HepG2 (cell line): ENCODE results near the gene KRTAP1-3. TPM values are rescaled to one million over a fixed set of nuclear protein-coding genes. Genes with fewer than 3 reads are reported as not detected.

ENCODE experiments used
- ATAC-seq: fragments of 200-7000 bp; cut with Tn5 transposase; 3 replicates; pipeline ENCODE4 v1.9.1; 2020; ENCODE audit warnings: mild to moderate bottlenecking, moderate library complexity
- BruUV-seq: library from RNA; stranded (reverse); fragments of 400-500 nt; replicated peaks from 2 replicates; lab custom pipeline; 2021; lab: Mats Ljungman, UMichigan
- CTCF ChIA-PET: fragments of 300-600 bp; formaldehyde crosslinking; extraction: SDS; loops from one replicate; lab custom pipeline; 2021; ENCODE audit warnings: low total read pairs, inconsistent platforms, low intra/inter-chr PET ratio; lab: Yijun Ruan, JAX
- POLR2A ChIA-PET: fragments of 350-600 bp; sonication (Branson Sonifier 250); formaldehyde crosslinking; loops from one replicate; lab custom pipeline; 2020; ENCODE audit warnings: antibody characterized with exemption, inconsistent platforms; lab: Yijun Ruan, JAX
- DNase-seq: peaks from one replicate; pipeline ENCODE4 v3.0.0-alpha.2; 2015; ENCODE audit warnings: low spot score
- FAIRE-seq: peaks from 3 replicates; lab custom pipeline; 2011; peaks lifted over from hg19 to GRCh38; lab: Jason Lieb, UNC
- H2AFZ ChIP-seq: one replicate; pipeline ENCODE4 v1.6.1; 2011; ENCODE audit warnings: low read length, inconsistent platforms
- H3K27ac ChIP-seq: fragments of 300-600 bp; 3 replicates; pipeline ENCODE4 v1.8.0; 2011; ENCODE audit warnings: mixed run types, mild to moderate bottlenecking, mixed read lengths, low read length, inconsistent platforms; ENCODE audit not compliant: insufficient read depth; ENCODE audit errors: extremely low read length
- H3K27me3 ChIP-seq, 2 experiments: fragments of 200-600 bp in 1 of 2; 2 replicates in 1 of 2; 3 replicates in 1 of 2; pipeline versions ENCODE4 v1.6.0 to v1.8.0; 2011; ENCODE audit warnings: low read length in 2 of 2, mild to moderate bottlenecking in 2 of 2, moderate library complexity in 2 of 2, inconsistent platforms in 1 of 2; ENCODE audit not compliant: insufficient read depth in 2 of 2, control insufficient read depth in 1 of 2
- H3K36me3 ChIP-seq, 2 experiments: fragments of 200-600 bp in 1 of 2; replicated peaks in 1 of 2; 2 replicates in 1 of 2; 3 replicates in 1 of 2; pipeline versions ENCODE4 v1.5.1 to v1.8.0; 2011; ENCODE audit warnings: low read length in 2 of 2, inconsistent platforms in 1 of 2; ENCODE audit not compliant: insufficient read depth in 2 of 2, control insufficient read depth in 1 of 2
- H3K4me1 ChIP-seq: 2 replicates; pipeline ENCODE4 v1.5.1; 2012; ENCODE audit warnings: low read length, inconsistent platforms; ENCODE audit not compliant: insufficient read depth
- H3K4me2 ChIP-seq: 2 replicates; pipeline ENCODE4 v1.6.0; 2011; ENCODE audit warnings: low read depth, low read length, inconsistent platforms
- H3K4me3 ChIP-seq, 3 experiments: fragments of 200-600 bp in 1 of 3; sonication (generic), shearing (Covaris generic) in 1 of 3; replicated peaks in 1 of 3; 2 replicates each; pipeline ENCODE4 v1.5.1; 2011 to 2016; ENCODE audit warnings: low read length in 3 of 3, inconsistent platforms in 2 of 3, low read depth in 2 of 3, mild to moderate bottlenecking in 2 of 3, control low read depth in 1 of 3, mixed read lengths in 1 of 3; ENCODE audit not compliant: insufficient read depth in 1 of 3
- H3K79me2 ChIP-seq: one replicate; pipeline ENCODE4 v1.6.1; 2011; ENCODE audit warnings: low read length, inconsistent platforms; ENCODE audit not compliant: insufficient read depth
- H3K9ac ChIP-seq: 2 replicates; pipeline ENCODE4 v1.6.0; 2011; ENCODE audit warnings: mild to moderate bottlenecking, low read depth, low read length, inconsistent platforms; ENCODE audit not compliant: insufficient read depth
- H3K9me3 ChIP-seq: 2 replicates; pipeline ENCODE4 v1.5.1; 2012; ENCODE audit warnings: mild to moderate bottlenecking, low read length
- H4K20me1 ChIP-seq: 2 replicates; pipeline ENCODE4 v1.6.0; 2011; ENCODE audit warnings: inconsistent platforms, mild to moderate bottlenecking, low read length, moderate library complexity; ENCODE audit not compliant: insufficient read depth
- HNF4G ChIP-seq, 2 experiments: sonication (generic) in 1 of 2; formaldehyde crosslinking in 1 of 2; IDR thresholded peaks; 2 replicates each; pipeline versions ENCODE4 v1.4.0 to v1.6.1; 2011 to 2020; ENCODE audit warnings: borderline replicate concordance in 2 of 2, low read depth in 2 of 2, mild to moderate bottlenecking in 2 of 2, low read length in 1 of 2, missing genetic modification reagents in 1 of 2, moderate library complexity in 1 of 2
- NR2F6 ChIP-seq, 2 experiments: IDR thresholded peaks; 2 replicates each; pipeline ENCODE4 v1.6.1; 2016; ENCODE audit warnings: antibody characterized with exemption in 1 of 2, mild to moderate bottlenecking in 1 of 2
- RELA ChIP-seq: sonication (generic); formaldehyde crosslinking; IDR thresholded peaks from 2 replicates; pipeline ENCODE4 v1.4.0; 2020; ENCODE audit warnings: missing genetic modification reagents
- SRSF9 ChIP-seq: fragments of 200-400 bp; formaldehyde crosslinking; IDR thresholded peaks from 2 replicates; pipeline ENCODE4 v1.6.1; 2018; ENCODE audit warnings: borderline replicate concordance, mild to moderate bottlenecking, low read depth, low read length; ENCODE audit not compliant: insufficient read depth, poor library complexity, severe bottlenecking
- STAG1 ChIP-seq: sonication (generic); formaldehyde crosslinking; IDR thresholded peaks from 2 replicates; pipeline ENCODE4 v1.4.0; 2020; ENCODE audit warnings: missing genetic modification reagents
- TEF ChIP-seq: sonication (generic); formaldehyde crosslinking; IDR thresholded peaks from 2 replicates; pipeline ENCODE4 v1.5.0; 2020; ENCODE audit warnings: missing genetic modification reagents
- ZNF570 ChIP-seq: sonication (generic); formaldehyde crosslinking; IDR thresholded peaks from 2 replicates; pipeline ENCODE4 v1.4.0; 2020; ENCODE audit warnings: mild to moderate bottlenecking, missing genetic modification reagents, borderline replicate concordance
- ZNF777 ChIP-seq: sonication (generic); formaldehyde crosslinking; IDR thresholded peaks from 2 replicates; pipeline ENCODE4 v1.4.0; 2020; ENCODE audit warnings: missing genetic modification reagents
- WGBS: methylation state at CpG from one replicate; pipeline ENCODE4 v1.1.6; 2017; ENCODE audit warnings: low lambda C conversion rate; 5-methylcytosine and 5-hydroxymethylcytosine counted together
- in situ Hi-C: cut with HindIII; loops from 2 replicates; pipeline ENCODE4 v1.10.0; 2017; ENCODE audit warnings: low pct_unique_long_range_greater_than_20kb; ENCODE audit not compliant: extremely low pct_ligation_motif_present
- intact Hi-C: fragments of 100-400 bp; cut with micrococcal nuclease; formaldehyde crosslinking; loops from one replicate; pipeline ENCODE4 v1.10.0; 2022; ENCODE audit not compliant: unreplicated experiment
- polyA plus RNA-seq, 8 experiments: library from polyadenylated mRNA; depleted of rRNA in 3 of 8; stranded (reverse) in 7 of 8; unstranded in 1 of 8; fragments of >200 nt; fragmentation: Illumina TruSeq in 4 of 8; extraction: Trizol in 4 of 8; gene quantifications; 2 replicates each; pipeline versions ENCODE4 v1.2.1 to v1.2.3, GENCODE V29; 2011 to 2016; ENCODE audit warnings: low read depth in 4 of 8, missing spikeins in 1 of 8, mixed read lengths in 1 of 8; ENCODE audit not compliant: insufficient read depth in 1 of 8
- total RNA-seq, 5 experiments: library from RNA; depleted of rRNA; stranded (reverse); fragments of >200 nt; fragmentation: Illumina TruSeq; extraction: Trizol; gene quantifications; 2 replicates each; pipeline ENCODE4 v1.2.3, GENCODE V29; 2016; ENCODE audit warnings: low read depth in 1 of 5
- TF ChIP-seq, protein P1 (sequence below): sonication (generic); formaldehyde crosslinking; IDR thresholded peaks from 2 replicates; pipeline ENCODE4 v1.4.0; 2020; ENCODE audit warnings: missing genetic modification reagents, mild to moderate bottlenecking, borderline replicate concordance
- TF ChIP-seq, protein P2 (sequence below): sonication (generic); formaldehyde crosslinking; IDR thresholded peaks from 2 replicates; pipeline ENCODE4 v1.5.0; 2020; ENCODE audit warnings: mild to moderate bottlenecking, missing genetic modification reagents, borderline replicate concordance

KRTAP1-3 gene
- total and polyA plus RNA-seq, 2 of the 13 experiments (the other 11 are each of a cell fraction or from before 2014, with no cell fraction given): not detected

GRCh38 chr17:41008811-41009210 is 25.9 kb downstream of the KRTAP1-3 start, which contains the start of gene KRTAP3-1:
TSS of gene KRTAP3-1 (minus strand) at chr17:41009128. CDS start at chr17:41009074, 54 bp downstream.
- ATAC-seq (peak; percentile 74), DNase-seq (peak; percentile 28), FAIRE-seq (no peak)
- WGBS: 73% methylated on average over 8 of the region's 8 CpGs
- peak within 1 kb of the TSS; percentile 55 for H3K9ac ChIP-seq
- no peaks in the 10 kb centered on the region for H3K79me2 ChIP-seq
- H2AFZ ChIP-seq: no peak within 1 kb of the TSS
- H3K4me2 ChIP-seq: peak within 1 kb of the TSS; percentile 36
- peak within 1 kb of the TSS; percentile 70 for H3K27ac ChIP-seq
- H4K20me1 ChIP-seq: no peaks in the 10 kb centered on the region
- no peaks in the 10 kb centered on the region for H3K27me3 ChIP-seq
- BruUV-seq: TSS peak; percentile 99
- ChIA-PET POLR2A (interaction anchor here (1.6 to 2.1 kb wide), 3 partner anchors 50 to 107 kb away, joined by 7 to 15 read pairs (median 14); no protein-coding TSS in a partner anchor), CTCF (no interaction called here)
- H3K4me1 ChIP-seq: peaks cover 71% of the 10 kb centered on the region
- no peak within 1 kb of the TSS; a peak in 1 of 6 replicates for H3K4me3 ChIP-seq
- H3K36me3 ChIP-seq: no peaks in the 10 kb centered on the region
- H3K9me3 ChIP-seq: no peaks in the 10 kb centered on the region
- intact Hi-C loops (loop anchor here (1.0 to 5.0 kb wide), 3 partner anchors 50 to 102 kb away; no protein-coding TSS in a partner anchor), in situ Hi-C loops (loop anchor here (5.0 kb wide), 1 partner anchor 48 kb away; the partner anchor contains the start of gene KRTAP2-2)
- TF ChIP-seq TEF (CRISPR knock-in tag) (no peak), NR2F6 (IDR thresholded peaks at IDR 0.05) (no peak), NR2F6 (CRISPR knock-in tag; IDR thresholded peaks at IDR 0.05) (no peak), STAG1 (no peak), SRSF9 (no peak), HNF4G (IDR thresholded peaks at IDR 0.05; ENCODE audit: borderline replicate concordance, low read depth, low read length) (no peak), HNF4G (CRISPR knock-in tag; IDR thresholded peaks at IDR 0.05; ENCODE audit: borderline replicate concordance, low read depth) (no peak), ZNF777 (CRISPR knock-in tag) (0 out of 2 replicates have a peak, but pooled peaks have one; percentile 30), ZNF570 (CRISPR knock-in tag) (no peak), RELA (CRISPR knock-in tag) (no peak)
- TF ChIP-seq, protein P1, sequence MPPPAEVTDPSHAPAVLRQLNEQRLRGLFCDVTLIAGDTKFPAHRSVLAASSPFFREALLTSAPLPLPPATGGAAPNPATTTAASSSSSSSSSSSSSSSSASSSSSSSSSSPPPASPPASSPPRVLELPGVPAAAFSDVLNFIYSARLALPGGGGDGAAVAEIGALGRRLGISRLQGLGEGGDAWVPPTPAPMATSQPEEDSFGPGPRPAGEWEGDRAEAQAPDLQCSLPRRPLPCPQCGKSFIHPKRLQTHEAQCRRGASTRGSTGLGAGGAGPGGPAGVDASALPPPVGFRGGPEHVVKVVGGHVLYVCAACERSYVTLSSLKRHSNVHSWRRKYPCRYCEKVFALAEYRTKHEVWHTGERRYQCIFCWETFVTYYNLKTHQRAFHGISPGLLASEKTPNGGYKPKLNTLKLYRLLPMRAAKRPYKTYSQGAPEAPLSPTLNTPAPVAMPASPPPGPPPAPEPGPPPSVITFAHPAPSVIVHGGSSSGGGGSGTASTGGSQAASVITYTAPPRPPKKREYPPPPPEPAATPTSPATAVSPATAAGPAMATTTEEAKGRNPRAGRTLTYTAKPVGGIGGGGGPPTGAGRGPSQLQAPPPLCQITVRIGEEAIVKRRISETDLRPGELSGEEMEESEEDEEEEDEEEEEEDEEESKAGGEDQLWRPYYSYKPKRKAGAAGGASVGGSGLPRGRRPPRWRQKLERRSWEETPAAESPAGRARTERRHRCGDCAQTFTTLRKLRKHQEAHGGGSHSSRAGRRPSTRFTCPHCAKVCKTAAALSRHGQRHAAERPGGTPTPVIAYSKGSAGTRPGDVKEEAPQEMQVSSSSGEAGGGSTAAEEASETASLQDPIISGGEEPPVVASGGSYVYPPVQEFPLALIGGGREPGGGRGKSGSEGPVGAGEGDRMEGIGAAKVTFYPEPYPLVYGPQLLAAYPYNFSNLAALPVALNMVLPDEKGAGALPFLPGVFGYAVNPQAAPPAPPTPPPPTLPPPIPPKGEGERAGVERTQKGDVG (CRISPR knock-in tag): no peak
- TF ChIP-seq, protein P2, sequence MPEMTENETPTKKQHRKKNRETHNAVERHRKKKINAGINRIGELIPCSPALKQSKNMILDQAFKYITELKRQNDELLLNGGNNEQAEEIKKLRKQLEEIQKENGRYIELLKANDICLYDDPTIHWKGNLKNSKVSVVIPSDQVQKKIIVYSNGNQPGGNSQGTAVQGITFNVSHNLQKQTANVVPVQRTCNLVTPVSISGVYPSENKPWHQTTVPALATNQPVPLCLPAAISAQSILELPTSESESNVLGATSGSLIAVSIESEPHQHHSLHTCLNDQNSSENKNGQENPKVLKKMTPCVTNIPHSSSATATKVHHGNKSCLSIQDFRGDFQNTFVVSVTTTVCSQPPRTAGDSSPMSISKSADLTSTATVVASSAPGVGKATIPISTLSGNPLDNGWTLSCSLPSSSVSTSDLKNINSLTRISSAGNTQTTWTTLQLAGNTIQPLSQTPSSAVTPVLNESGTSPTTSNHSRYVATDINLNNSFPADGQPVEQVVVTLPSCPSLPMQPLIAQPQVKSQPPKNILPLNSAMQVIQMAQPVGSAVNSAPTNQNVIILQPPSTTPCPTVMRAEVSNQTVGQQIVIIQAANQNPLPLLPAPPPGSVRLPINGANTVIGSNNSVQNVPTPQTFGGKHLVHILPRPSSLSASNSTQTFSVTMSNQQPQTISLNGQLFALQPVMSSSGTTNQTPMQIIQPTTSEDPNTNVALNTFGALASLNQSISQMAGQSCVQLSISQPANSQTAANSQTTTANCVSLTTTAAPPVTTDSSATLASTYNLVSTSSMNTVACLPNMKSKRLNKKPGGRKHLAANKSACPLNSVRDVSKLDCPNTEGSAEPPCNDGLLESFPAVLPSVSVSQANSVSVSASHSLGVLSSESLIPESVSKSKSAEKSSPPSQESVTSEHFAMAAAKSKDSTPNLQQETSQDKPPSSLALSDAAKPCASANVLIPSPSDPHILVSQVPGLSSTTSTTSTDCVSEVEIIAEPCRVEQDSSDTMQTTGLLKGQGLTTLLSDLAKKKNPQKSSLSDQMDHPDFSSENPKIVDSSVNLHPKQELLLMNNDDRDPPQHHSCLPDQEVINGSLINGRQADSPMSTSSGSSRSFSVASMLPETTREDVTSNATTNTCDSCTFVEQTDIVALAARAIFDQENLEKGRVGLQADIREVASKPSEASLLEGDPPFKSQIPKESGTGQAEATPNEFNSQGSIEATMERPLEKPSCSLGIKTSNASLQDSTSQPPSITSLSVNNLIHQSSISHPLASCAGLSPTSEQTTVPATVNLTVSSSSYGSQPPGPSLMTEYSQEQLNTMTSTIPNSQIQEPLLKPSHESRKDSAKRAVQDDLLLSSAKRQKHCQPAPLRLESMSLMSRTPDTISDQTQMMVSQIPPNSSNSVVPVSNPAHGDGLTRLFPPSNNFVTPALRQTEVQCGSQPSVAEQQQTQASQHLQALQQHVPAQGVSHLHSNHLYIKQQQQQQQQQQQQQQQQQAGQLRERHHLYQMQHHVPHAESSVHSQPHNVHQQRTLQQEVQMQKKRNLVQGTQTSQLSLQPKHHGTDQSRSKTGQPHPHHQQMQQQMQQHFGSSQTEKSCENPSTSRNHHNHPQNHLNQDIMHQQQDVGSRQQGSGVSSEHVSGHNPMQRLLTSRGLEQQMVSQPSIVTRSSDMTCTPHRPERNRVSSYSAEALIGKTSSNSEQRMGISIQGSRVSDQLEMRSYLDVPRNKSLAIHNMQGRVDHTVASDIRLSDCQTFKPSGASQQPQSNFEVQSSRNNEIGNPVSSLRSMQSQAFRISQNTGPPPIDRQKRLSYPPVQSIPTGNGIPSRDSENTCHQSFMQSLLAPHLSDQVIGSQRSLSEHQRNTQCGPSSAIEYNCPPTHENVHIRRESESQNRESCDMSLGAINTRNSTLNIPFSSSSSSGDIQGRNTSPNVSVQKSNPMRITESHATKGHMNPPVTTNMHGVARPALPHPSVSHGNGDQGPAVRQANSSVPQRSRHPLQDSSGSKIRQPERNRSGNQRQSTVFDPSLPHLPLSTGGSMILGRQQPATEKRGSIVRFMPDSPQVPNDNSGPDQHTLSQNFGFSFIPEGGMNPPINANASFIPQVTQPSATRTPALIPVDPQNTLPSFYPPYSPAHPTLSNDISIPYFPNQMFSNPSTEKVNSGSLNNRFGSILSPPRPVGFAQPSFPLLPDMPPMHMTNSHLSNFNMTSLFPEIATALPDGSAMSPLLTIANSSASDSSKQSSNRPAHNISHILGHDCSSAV (CRISPR knock-in tag): no peak
